OCI-LY1 (cell line): ENCODE measurements around the gene IFT52.

Experiments used
- CTCF ChIP-seq: fragments of 200-600 bp; sonication (generic), shearing (Covaris generic); IDR thresholded peaks from 2 replicates; pipeline ENCODE4 v1.5.1; 2017; ENCODE audit warnings: mild to moderate bottlenecking, antibody characterized with exemption, low read length, moderate library complexity, mixed read lengths
- EZH2 ChIP-seq: fragments of 200-600 bp; sonication (generic), shearing (Covaris generic); IDR thresholded peaks from 2 replicates; pipeline ENCODE4 v1.8.0; 2017; ENCODE audit warnings: borderline replicate concordance, mixed run types, mild to moderate bottlenecking, antibody characterized with exemption, low read length, moderate library complexity, mixed read lengths

DNA sequence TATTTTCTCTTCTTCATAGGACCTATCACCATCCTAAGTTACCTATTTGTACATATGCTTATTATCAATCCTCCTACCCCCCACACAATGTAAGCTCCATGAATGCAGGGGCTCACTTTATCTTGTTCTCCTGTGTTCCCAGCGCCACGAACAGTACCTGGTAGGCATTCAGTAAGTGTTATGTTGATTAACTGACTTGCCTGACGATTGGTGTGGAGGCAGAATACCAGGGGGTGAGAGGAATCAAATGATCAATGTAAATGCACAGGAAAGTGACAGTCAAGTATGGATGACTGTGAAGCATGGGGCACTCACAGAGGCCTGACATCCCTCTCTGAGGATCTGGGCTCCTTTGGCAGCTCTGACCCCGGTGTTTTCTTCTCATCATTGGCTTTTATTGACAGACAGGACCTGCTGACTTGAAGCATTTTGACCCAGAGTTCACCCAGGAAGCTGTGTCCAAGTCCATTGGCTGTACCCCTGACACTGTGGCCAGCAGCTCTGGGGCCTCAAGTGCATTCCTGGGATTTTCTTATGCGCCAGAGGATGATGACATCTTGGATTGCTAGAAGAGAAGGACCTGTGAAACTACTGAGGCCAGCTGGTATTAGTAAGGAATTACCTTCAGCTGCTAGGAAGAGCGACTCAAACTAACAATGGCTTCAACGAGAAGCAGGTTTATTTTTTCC is 6.1 kb upstream of the IFT52 start:
- TF ChIP-seq CTCF (no peak), EZH2 (no peak)
